Left ventricle myocardium inferior (tissue), 1 donor: ENCODE measurements around the gene AXIN1. TPM values are rescaled to one million over a fixed set of nuclear protein-coding genes. Genes with fewer than 3 reads are reported as not detected.
A peak's percentile ranks its signal among the peaks of the same experiment; 100 is the strongest.

Experiments used
- DNase-seq: peaks from one replicate; pipeline ENCODE4 v3.0.0-alpha.2; 2020
- H3K27ac ChIP-seq: fragments of 200-600 bp; replicated peaks from 2 replicates; pipeline ENCODE4 v1.8.0; 2021
- H3K27me3 ChIP-seq: fragments of 200-600 bp; 2 replicates; pipeline ENCODE4 v1.8.0; 2021; ENCODE audit warnings: low read depth
- H3K36me3 ChIP-seq: fragments of 200-600 bp; 2 replicates; pipeline ENCODE4 v1.8.0; 2021
- H3K4me1 ChIP-seq: fragments of 200-600 bp; 2 replicates; pipeline ENCODE4 v1.8.0; 2021
- H3K4me3 ChIP-seq: fragments of 200-600 bp; 2 replicates; pipeline ENCODE4 v1.8.0; 2021; ENCODE audit warnings: mild to moderate bottlenecking, moderate library complexity
- H3K9me3 ChIP-seq: fragments of 200-600 bp; replicated peaks from 2 replicates; pipeline ENCODE4 v1.8.0; 2021
- intact Hi-C: fragments of 100-400 bp; cut with micrococcal nuclease; formaldehyde crosslinking; loops from one replicate; pipeline ENCODE4 v1.11.0; 2022
- total RNA-seq: library from RNA; stranded (reverse); fragmentation: NEBNext Ultra II Directional; extraction: Animal tissue kit (Norgen Biotek cat#: 25700); gene quantifications from one replicate; pipeline ENCODE4 v1.2.1, GENCODE V29; 2021
- TF ChIP-seq, protein P1 (sequence below): fragments of 200-600 bp; IDR thresholded peaks from 2 replicates; pipeline ENCODE4 v1.8.0; 2021; ENCODE audit warnings: antibody characterized with exemption, mild to moderate bottlenecking, borderline replicate concordance
- donor health status: DM: no; HTN: yes; CAD: no; lungs with severe emphysema.

Gene AXIN1
- total RNA-seq, 1 donor from 2014 or later: 12.2 TPM

GRCh38 chr16:247027-247426 is 105.5 kb downstream of the AXIN1 start:
- H3K27me3 ChIP-seq: no peaks in the 10 kb centered on the region

GRCh38 chr16:245105-245504 is 107.4 kb downstream of the AXIN1 start:
- H3K27me3 ChIP-seq: no peaks in the 10 kb centered on the region
- no peak overlapping the region for H3K4me3 ChIP-seq
- peaks cover 16% of the 10 kb centered on the region for H3K36me3 ChIP-seq
- TF ChIP-seq, protein P1, sequence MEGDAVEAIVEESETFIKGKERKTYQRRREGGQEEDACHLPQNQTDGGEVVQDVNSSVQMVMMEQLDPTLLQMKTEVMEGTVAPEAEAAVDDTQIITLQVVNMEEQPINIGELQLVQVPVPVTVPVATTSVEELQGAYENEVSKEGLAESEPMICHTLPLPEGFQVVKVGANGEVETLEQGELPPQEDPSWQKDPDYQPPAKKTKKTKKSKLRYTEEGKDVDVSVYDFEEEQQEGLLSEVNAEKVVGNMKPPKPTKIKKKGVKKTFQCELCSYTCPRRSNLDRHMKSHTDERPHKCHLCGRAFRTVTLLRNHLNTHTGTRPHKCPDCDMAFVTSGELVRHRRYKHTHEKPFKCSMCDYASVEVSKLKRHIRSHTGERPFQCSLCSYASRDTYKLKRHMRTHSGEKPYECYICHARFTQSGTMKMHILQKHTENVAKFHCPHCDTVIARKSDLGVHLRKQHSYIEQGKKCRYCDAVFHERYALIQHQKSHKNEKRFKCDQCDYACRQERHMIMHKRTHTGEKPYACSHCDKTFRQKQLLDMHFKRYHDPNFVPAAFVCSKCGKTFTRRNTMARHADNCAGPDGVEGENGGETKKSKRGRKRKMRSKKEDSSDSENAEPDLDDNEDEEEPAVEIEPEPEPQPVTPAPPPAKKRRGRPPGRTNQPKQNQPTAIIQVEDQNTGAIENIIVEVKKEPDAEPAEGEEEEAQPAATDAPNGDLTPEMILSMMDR: no peak
- DNase-seq: no peak
- H3K27ac ChIP-seq: no peak overlapping the region
- intact Hi-C loops: no loop called here
- peaks cover 39% of the 10 kb centered on the region for H3K4me1 ChIP-seq
- H3K9me3 ChIP-seq: no peaks in the 10 kb centered on the region

More at GRCh38 chr16:247027-247426, 105.5 kb downstream of the AXIN1 start:
- Histone ChIP-seq H3K4me3 (no peak overlapping the region), H3K36me3 (peaks cover 26% of the 10 kb centered on the region), H3K4me1 (peaks cover 23% of the 10 kb centered on the region), H3K27ac (no peak overlapping the region), H3K9me3 (no peaks in the 10 kb centered on the region)
- intact Hi-C loops: no loop called here
- no peak for DNase-seq
- TF ChIP-seq, protein P1: no peak

GRCh38 chr16:243348-243747 is 109.2 kb downstream of the AXIN1 start:
- H3K4me1 ChIP-seq: peaks cover 50% of the 10 kb centered on the region
- intact Hi-C loops: no loop called here
- no peak for DNase-seq
- H3K9me3 ChIP-seq: no peaks in the 10 kb centered on the region
- no peaks in the 10 kb centered on the region for H3K36me3 ChIP-seq
- H3K4me3 ChIP-seq: no peak overlapping the region
- no peaks in the 10 kb centered on the region for H3K27me3 ChIP-seq
- peak overlapping the region; percentile 17 for H3K27ac ChIP-seq
- TF ChIP-seq, protein P1: no peak

GRCh38 chr16:242281-242680 is 110.2 kb downstream of the AXIN1 start:
- Histone ChIP-seq H3K27me3 (no peaks in the 10 kb centered on the region), H3K36me3 (no peaks in the 10 kb centered on the region), H3K9me3 (no peaks in the 10 kb centered on the region), H3K4me3 (no peak overlapping the region), H3K4me1 (peaks cover 50% of the 10 kb centered on the region), H3K27ac (peak overlapping the region; percentile 73)
- intact Hi-C loops: no loop called here
- TF ChIP-seq, protein P1: no peak
- no peak for DNase-seq

- peaks cover 59% of the 10 kb centered on the region for H3K4me1 ChIP-seq
- intact Hi-C loops: no loop called here
- peak overlapping the region; percentile 73 for H3K27ac ChIP-seq
- TF ChIP-seq, protein P1: no peak
- DNase-seq: no peak
- H3K9me3 ChIP-seq: no peaks in the 10 kb centered on the region
- no peaks in the 10 kb centered on the region for H3K36me3 ChIP-seq
- H3K4me3 ChIP-seq: no peak overlapping the region
- no peaks in the 10 kb centered on the region for H3K27me3 ChIP-seq
Observed at GRCh38 chr16:240559-240958, 112.0 kb downstream of the AXIN1 start.

DNA sequence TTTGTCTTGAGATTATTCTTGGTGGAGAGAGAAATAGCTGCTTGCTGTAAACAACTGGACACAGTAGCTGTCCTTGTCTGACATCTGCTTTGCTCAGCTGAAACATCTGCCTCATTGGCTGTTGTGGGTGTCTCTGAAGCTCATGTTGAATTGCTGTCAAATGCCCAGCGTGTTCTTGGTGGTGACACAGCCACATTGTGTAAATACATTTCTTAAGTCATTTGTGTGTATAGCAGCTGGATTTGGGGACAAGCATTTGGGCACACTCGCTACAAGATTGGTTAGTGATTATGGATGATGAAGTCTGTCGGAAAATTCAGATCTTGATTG is 112.6 kb downstream of the AXIN1 start:
- Histone ChIP-seq H3K36me3 (no peaks in the 10 kb centered on the region), H3K27me3 (no peaks in the 10 kb centered on the region), H3K9me3 (no peaks in the 10 kb centered on the region), H3K27ac (peak overlapping the region; percentile 73), H3K4me3 (peak overlapping the region; percentile 6), H3K4me1 (peaks cover 65% of the 10 kb centered on the region)
- TF ChIP-seq, protein P1: no peak
- no peak for DNase-seq
- intact Hi-C loops: no loop called here
